ENCODE data around the gene HLF.

DNA sequence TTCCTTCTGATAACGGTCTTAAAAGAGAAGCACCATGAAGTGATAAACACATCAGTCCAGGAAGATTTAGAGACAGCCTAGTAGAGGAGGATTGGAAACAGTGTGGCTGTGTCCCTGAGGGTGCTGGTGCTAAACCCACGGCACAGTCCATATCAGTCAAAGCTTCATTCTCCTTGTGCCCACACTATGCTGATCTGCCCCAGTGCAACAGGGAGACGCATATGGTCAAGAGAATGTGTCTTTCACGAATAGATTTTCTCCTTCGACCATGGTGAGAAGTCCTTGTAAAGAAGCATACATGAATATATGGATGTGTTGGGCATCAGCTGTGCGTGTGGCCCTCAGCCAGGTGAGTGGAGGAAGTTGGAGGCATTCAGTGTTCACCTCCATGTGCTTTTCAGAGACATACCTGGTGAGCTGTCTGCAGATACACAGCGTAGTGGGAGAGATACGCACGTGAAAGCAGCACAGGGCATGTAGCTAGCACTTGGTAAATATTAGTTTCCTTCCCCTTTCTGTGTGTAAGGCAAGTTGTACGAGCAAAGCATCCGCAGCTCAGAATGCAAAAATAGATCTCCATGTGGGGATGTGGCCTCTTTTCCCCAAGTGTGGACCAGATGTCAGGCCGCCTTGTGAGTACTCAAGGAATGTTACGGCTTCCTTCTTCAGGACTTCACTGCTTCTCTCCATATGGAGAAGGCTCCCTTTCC is 29.4 kb downstream of the HLF start:
- TF ChIP-seq POLR2AphosphoS5 (IDR thresholded peaks at IDR 0.05; ENCODE audit: low read depth, low read length), result no peak
- no peak for TF ChIP-seq POLR2A (IDR thresholded peaks at IDR 0.05; ENCODE audit: low read depth, low read length)
- TF ChIP-seq PAX5 (IDR thresholded peaks at IDR 0.05; ENCODE audit: insufficient read depth, low read length, severe bottlenecking), result no peak
- no peak for TF ChIP-seq TAF1 (IDR thresholded peaks at IDR 0.05; ENCODE audit: low read depth, low read length)
